WERI-Rb-1 (cell line): Measurements from ENCODE around the gene FHAD1.

Experiments used
- DNase-seq: peaks from one replicate; pipeline ENCODE4 v3.0.0-alpha.2; 2020
- H3K27ac ChIP-seq: fragments of 250-450 bp; sonication (Bioruptor Pico); 2 replicates; pipeline ENCODE4 v1.5.1; 2020; ENCODE audit warnings: mild to moderate bottlenecking, moderate library complexity
- H3K27me3 ChIP-seq: fragments of 250-450 bp; sonication (Bioruptor Pico); 2 replicates; pipeline ENCODE4 v1.5.1; 2021; ENCODE audit warnings: mild to moderate bottlenecking, low read depth, moderate library complexity; ENCODE audit not compliant: insufficient read depth, severe bottlenecking
- H3K36me3 ChIP-seq: fragments of 250-450 bp; sonication (Bioruptor Pico); 2 replicates; pipeline ENCODE4 v1.5.1; 2020; ENCODE audit warnings: mild to moderate bottlenecking, moderate library complexity
- H3K4me3 ChIP-seq: 2 replicates; pipeline ENCODE4 v1.5.1; 2011; ENCODE audit warnings: low read depth, mild to moderate bottlenecking, control low read depth, low read length
- H3K9me3 ChIP-seq: fragments of 250-450 bp; sonication (Bioruptor Pico); 2 replicates; pipeline ENCODE4 v1.5.1; 2021; ENCODE audit warnings: mild to moderate bottlenecking, moderate library complexity; ENCODE audit not compliant: severe bottlenecking
- CTCF ChIP-seq: IDR thresholded peaks from 2 replicates; pipeline ENCODE4 v1.5.1; 2011; ENCODE audit warnings: low read depth, mild to moderate bottlenecking, control low read depth, inconsistent platforms, low read length

The FHAD1 gene

GRCh38 chr1:15362737-15363128 is 115.7 kb downstream of the FHAD1 start:
- TF ChIP-seq CTCF, result no peak
- H3K27ac ChIP-seq, result no peak overlapping the region
- no peaks in the 10 kb centered on the region for H3K9me3 ChIP-seq
- no peaks in the 10 kb centered on the region for H3K27me3 ChIP-seq
- DNase-seq, result no peak
- H3K4me3 ChIP-seq, result no peak overlapping the region
- no peaks in the 10 kb centered on the region for H3K36me3 ChIP-seq

- Histone ChIP-seq H3K4me3 (no peak overlapping the region), H3K9me3 (no peaks in the 10 kb centered on the region), H3K27me3 (no peaks in the 10 kb centered on the region), H3K36me3 (no peaks in the 10 kb centered on the region), H3K27ac (no peak overlapping the region)
- TF ChIP-seq CTCF, result peak; percentile 39; the same call in 1 of the 2 replicates
- no peak for DNase-seq
These were observed 117.7 kb downstream of the FHAD1 start for GRCh38 chr1:15364740-15365139.

- no peak for TF ChIP-seq CTCF
- Histone ChIP-seq H3K9me3 (no peaks in the 10 kb centered on the region), H3K36me3 (no peaks in the 10 kb centered on the region), H3K4me3 (no peak overlapping the region), H3K27ac (no peak overlapping the region), H3K27me3 (no peaks in the 10 kb centered on the region)
- no peak for DNase-seq
These were observed 121.9 kb downstream of the FHAD1 start for GRCh38 chr1:15368888-15369287.

- H3K27ac ChIP-seq, result no peak overlapping the region
- DNase-seq, result no peak
- H3K4me3 ChIP-seq, result no peak overlapping the region
- no peaks in the 10 kb centered on the region for H3K9me3 ChIP-seq
- H3K36me3 ChIP-seq, result no peaks in the 10 kb centered on the region
- no peaks in the 10 kb centered on the region for H3K27me3 ChIP-seq
- TF ChIP-seq CTCF, result no peak
These were observed 123.2 kb downstream of the FHAD1 start for GRCh38 chr1:15370268-15370667.

GRCh38 chr1:15370781-15371520 is 123.9 kb downstream of the FHAD1 start:
- no peak for TF ChIP-seq CTCF

More at GRCh38 chr1:15370781-15371520, 123.9 kb downstream of the FHAD1 start:
- DNase-seq, result peak; percentile 31
- Histone ChIP-seq H3K36me3 (no peaks in the 10 kb centered on the region), H3K9me3 (no peaks in the 10 kb centered on the region), H3K4me3 (no peak overlapping the region), H3K27ac (peak overlapping the region; percentile 47), H3K27me3 (no peaks in the 10 kb centered on the region)
